ENCODE measurements around the gene ABCC2. TPM values are rescaled to one million over a fixed set of nuclear protein-coding genes. Genes with fewer than 3 reads are reported as not detected.
"Not testable (repeated sequence)": the region's sequence is repeated elsewhere in the genome, so short reads cannot be mapped to it uniquely, and the experiment has no call there.

The ABCC2 gene
- total RNA-seq, 1 experiment from 2014 or later = 0.80 TPM

DNA sequence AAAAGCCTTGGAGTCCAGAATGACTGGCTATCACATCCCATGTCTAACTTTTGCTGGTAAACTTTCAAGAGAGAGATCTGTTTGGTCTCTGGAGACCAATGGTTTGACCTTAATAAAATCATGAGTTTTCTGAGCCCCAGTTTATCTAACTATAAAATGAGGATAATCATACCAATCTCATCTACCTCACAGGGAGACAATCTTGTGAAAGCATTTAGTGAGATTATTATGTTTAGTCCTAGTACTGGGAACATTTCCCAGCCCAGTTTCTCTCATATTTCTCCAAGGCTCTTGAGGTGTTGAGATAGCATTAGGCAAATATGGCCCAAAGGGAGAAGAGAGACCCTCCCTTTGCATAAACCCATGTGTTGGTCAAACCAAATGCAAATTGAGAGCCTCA, 25.8 kb downstream of the ABCC2 start:
- no peak for DNase-seq (ENCODE audit: low read depth)

DNA sequence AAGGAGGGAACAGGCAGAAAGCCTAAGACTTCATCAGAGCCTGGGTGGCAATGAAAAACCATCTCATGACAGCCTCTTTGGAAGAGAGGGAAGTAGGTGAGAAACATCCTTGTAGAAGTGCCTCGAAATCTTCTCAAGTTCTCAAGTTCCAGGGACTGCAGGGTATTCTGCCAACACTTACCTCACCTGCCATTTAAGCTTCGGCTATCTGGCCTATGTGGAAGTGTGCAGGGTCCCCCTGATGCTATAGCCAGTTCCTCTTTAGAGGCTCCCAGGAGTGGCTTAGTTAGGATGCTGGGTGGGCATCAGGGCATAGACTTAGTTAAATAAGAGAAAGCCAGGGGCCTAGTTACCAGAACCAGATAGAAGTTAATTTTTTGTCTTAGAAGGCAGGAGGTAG, 27.0 kb downstream of the ABCC2 start:
- no peak for DNase-seq (ENCODE audit: low read depth)

DNA sequence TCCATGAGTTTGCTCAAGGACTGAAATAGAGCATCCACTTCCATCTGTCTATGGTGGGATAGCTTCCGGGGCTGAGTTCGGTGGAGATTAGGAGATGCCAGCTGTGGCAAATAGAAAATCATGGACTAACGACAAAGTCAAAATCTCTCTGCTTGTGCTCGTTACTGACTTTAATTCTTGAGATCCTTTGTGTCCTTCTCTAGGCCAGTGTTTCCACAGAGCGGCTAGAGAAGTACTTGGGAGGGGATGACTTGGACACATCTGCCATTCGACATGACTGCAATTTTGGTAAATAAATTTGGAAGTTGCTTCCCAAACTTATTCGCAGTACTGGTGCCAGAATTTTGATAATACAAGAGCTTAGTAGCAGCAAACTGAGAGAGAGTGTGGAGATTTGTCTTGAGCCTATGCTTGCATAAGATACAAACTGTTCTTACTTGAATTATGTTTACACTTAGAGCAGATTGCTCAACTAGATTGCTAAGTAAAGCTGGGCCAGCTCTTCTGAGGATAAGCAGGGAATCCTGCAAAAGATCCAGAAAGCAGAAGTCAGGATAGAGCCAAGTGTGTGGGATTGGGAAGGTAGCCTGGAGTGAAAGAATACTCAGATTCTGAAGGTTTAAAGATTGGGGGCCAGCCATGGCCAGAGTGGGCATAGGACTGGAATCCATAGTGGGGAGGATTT, 27.6 kb downstream of the ABCC2 start:
- DNase-seq (ENCODE audit: low read depth) = no peak

DNA sequence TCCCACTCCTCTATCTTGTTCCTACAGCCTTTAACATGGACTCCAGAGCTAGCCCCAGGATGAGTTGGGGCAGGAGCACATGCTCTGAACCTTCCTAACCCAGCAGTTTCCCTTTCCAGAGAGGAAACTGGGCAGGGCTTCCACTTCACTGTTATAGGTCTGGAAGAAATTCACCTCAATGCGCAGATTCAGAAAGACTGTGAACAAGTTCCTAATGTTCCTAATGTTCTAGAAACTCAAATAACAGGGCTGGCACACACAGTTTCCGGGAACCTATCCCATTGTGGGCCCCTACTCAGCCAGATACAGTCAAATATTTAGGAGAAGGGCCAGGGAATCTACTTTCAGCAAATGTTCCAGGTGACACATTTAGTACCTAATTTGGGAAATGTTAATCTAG, 29.7 kb downstream of the ABCC2 start:
- no peak for DNase-seq (ENCODE audit: low read depth)

DNA sequence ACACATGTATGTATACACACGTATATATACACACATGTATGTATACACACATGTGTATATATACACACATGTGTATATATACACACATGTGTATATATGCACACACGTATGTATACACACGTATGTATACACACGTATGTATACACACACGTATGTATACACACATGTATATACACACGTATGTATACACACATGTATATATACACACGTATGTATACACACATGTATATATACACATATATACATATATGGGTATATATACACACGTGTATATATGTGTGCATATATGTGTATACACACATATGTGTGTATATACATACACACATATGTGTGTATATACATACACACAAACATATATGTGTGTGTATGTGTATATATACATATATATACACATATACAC, 31.7 kb downstream of the ABCC2 start:
- DNase-seq (ENCODE audit: low read depth) = no peak

DNA sequence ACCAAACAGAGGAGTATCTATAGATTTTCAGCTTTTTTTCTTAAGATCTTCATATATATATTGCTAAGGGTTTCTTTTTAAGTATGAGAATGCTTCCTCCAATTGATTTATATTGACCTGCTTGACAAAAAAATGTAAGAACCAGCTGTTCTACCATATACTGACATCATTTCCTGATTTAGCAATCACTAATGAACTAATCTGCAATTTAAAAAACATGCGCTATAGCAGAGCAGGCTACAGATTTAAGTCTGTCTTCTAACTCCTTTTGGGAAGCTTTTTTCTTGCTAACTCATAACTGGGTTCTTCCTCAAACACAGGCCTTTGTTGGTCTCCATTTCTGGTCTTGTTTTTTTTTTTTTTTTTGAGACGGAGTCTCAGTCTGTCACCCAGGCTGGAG, 33.2 kb downstream of the ABCC2 start:
- no peak for DNase-seq (ENCODE audit: low read depth)

DNA sequence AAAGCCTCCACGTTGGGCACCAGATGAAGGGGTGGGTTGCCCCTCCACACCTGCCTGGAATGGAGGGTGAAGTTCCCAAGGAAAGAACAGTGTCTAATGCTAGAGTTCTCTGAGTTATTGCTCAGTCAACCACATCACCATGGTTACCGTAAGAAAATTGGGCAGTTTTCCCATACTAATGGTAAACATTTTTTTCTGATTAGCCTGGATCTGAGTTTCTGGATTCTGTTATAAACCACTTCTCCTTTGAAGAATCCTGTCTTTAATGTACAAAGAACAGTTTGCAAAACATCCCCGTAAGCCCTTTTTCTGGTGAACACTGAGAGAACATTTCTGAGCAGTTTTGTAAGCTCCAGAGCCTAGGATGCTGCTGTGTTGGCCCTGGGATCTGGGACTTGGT, 45.5 kb downstream of the ABCC2 start:
- DNase-seq (ENCODE audit: low read depth) = no peak

DNA sequence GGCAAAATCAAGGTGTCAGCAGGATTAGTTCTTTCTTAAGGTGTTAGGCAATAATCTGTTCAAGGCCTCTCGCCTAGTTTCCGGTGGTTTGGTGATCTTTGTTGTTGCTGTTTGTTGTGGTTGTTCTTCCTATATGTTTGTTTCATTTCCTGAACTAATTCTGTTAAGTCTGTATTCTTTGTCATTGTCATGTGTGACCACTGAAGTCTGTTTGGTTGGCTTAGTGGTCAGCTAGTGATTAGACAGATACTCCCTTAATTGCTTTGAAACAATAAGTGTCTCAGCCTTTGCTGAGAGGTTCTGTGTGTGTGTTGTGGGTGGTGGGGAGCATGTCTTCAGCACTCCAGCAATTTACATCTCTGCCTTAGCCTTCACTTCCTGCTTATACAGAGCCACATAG, 46.0 kb downstream of the ABCC2 start:
- no peak for DNase-seq (ENCODE audit: low read depth)

DNA sequence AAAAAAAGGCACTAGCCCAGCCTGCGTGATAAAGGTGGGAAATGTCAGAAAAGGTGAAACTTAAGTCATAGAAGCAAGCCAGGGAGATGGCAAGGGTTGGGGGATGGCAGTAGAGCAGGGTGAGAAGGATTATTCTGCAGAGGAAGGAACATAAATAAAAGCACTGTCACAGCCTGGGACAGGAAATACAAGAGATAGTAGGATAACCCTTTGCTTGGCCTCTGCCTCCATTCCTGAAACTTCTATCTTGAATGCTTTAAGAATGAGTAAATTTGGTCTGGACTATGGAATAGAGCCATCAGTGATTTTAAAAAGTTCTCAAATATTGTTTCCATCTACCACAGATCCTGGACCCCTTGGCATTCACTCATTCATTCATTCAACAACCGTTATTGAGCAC, 50.0 kb downstream of the ABCC2 start:
- no peak for DNase-seq (ENCODE audit: low read depth)

DNA sequence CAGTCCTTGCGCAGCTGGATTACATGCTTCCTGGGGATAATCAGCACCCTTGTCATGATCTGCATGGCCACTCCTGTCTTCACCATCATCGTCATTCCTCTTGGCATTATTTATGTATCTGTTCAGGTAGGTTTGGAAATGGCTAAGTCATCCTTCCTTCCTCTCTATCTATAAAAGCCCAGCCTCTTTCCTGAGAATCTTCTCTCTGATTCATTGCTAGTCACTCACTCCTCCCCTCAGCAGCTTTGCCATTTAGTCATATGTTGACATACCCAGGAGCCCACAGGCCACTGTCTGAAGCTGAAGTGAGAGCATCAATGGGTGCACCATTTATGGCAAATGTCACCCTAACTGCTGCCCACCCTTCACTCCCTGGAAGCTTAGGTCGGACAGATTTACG, 52.0 kb downstream of the ABCC2 start:
- DNase-seq (ENCODE audit: low read depth) = peak; percentile 65

DNA sequence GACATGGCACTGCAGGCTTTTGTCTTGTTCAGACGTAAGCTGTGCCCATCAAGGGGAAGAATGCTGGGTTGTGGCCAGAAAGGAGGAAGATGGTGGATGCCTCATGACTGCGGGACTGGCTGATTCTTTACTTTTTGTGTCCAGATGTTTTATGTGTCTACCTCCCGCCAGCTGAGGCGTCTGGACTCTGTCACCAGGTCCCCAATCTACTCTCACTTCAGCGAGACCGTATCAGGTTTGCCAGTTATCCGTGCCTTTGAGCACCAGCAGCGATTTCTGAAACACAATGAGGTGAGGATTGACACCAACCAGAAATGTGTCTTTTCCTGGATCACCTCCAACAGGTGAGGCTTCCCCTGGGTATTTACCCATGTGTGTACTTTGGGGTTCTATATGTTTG, 53.5 kb downstream of the ABCC2 start:
- DNase-seq (ENCODE audit: low read depth) = no peak

DNA sequence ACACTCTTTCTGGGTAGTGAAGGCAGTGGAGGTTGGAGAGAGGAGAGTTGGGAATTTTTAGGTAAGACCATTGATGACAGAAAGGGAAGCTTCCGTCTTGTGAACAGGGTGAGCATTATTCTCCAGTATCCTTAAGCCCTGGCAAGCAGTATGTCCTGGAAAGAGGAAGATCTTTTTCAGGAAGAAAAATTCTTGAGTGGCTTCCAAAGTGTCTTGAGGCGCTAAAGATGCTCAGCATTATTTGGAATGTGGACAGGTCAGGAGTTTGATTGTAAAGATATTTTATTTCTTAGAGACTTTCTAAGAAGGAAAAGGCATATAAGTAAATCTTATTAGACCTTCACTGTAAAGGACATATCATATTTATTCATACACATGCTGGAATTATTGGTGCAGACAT, 54.3 kb downstream of the ABCC2 start:
- DNase-seq (ENCODE audit: low read depth) = no peak

DNA sequence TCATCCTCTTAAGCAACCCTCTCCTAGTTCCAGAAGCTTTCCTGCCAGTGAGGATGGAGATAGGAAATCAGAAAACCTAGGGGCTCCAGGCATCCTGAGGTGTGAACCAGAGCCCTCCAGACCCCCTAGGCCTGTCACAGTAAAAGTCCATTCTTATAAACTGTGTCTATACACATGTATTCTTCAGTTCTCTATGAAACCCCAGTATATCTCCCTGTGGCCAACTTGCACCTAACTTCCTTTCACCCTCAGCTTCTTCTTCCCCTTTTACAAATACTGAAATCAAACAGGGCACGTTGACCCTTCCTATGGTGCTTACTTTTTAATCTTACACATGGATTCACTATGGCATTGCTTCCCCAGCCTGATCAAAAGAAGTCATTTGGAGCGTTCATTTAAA, 58.4 kb downstream of the ABCC2 start:
- DNase-seq (ENCODE audit: low read depth) = not testable (repeated sequence)

DNA sequence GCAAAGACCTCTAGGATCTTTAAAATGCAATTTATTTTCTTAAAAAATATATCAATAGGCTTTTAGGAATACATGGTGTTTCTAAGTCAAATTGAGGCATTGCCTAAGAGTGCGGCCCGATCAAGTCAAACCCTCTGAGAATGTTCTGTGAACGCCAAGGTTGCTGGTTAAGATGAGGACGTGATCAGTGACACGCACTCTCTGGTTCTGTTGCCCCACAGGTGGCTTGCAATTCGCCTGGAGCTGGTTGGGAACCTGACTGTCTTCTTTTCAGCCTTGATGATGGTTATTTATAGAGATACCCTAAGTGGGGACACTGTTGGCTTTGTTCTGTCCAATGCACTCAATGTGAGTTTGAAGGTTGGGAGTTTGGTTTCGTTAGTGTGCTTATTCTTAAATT, 59.3 kb downstream of the ABCC2 start:
- no peak for DNase-seq (ENCODE audit: low read depth)

DNA sequence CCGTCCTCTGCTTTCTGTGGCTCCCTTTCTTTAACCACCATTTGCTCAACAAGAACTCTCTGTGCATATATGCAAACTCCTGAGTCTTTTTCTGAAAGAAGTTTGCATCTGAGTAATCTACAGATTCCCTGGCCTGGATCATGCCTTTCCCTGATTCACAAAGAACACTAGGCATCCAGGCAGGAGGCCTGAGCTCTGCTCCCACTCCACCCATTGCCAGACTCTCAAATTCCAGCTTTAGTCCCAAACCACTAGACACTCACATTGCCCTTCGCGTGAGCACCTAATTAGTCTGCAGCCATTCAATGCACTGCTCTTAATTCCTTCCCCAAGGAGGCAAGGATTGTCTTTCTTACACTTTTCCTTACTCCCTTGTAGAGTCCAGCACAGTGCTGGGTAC, 60.9 kb downstream of the ABCC2 start:
- DNase-seq (ENCODE audit: low read depth) = no peak

DNA sequence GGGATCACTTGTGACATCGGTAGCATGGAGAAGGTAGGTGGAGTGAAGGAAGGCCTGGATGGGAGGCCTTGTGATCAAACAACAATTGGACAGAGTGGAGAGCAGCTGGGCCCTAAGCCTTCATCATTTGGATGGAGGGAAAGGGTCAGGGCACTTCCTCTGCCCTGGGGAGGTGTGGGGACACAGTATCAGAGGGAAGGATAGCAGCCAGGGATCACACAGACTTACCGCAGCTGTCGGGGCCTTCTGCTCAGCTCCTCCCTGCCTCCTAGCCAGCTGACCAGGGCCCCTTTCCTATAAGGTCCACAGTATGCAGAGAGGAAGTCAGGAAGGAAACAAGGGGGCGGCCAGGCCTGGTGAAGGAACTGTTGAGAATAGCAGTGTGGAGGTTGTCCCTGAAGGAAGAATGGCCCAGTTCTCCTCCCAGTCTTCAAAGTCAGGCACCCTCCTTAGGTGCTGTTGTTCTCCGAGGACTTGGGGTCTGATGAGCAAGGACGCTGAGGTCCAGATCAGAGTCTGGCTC, 62.1 kb downstream of the ABCC2 start:
- no peak for DNase-seq (ENCODE audit: low read depth)

DNA sequence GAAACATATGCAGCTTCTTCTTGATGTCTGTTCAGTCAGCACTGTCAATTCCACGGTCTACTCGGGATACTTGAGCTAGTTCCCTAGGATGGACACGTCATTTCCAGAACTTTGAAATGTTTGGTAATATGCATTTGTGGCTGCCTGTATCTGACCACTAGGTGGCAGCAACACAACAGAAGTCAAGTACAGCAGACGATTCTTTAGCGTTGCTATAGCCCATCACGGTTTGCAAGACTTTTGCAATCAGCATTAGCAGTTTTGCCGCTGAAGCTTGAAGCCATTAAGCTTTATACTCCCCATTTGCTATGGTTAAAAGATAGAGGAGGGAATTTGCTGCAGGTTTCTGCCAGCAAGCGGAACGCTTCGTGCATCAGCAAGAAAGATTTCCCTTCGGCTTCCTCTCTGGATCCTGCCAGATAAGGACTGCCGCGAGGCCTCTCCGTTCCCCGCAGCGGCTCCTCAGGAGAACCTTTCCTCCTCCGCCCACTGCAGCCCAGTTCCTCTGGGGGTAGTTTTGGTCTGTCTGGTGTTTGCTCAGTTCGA, 63.5 kb downstream of the ABCC2 start:
- DNase-seq (ENCODE audit: low read depth) = peak; percentile 81

DNA sequence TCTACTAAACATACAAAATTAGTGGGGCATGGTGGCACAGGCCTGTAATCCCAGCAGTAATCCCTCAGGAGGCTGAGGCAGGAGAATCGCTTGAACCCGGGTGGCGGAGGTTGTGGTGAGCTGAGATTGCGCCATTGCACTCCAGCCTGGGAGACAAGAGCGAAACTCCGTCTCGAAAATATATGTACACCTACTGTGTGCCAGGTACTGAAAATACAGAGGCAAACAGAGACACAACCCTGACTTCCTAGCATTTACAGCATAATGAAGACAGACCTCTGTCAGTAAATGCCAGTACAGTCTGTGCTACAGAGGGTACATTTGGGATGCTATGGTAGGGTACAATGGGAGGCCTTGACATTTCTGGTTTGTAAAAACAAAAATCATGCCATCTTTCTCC, 66.6 kb downstream of the ABCC2 start:
- DNase-seq (ENCODE audit: low read depth) = no peak

DNA sequence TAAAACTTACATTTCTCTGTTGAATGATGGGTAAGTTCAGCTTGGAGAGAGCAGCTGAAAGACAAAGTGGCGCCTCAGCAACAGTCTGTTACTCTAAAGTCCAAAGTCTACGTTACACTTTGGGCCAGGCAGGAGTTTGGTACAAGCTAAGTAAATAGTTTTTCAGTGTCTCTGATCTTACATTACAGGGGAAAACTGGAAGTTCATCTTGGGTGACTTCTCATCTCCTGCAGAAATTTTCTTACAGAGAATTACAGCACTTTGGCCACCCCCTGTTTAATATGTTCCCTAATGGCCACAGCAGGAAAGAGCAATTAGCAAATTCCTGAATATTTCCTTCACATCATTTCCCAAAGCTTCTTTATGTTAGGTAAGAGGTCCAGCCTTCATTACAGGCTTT, 67.1 kb downstream of the ABCC2 start:
- DNase-seq (ENCODE audit: low read depth) = no peak

DNA sequence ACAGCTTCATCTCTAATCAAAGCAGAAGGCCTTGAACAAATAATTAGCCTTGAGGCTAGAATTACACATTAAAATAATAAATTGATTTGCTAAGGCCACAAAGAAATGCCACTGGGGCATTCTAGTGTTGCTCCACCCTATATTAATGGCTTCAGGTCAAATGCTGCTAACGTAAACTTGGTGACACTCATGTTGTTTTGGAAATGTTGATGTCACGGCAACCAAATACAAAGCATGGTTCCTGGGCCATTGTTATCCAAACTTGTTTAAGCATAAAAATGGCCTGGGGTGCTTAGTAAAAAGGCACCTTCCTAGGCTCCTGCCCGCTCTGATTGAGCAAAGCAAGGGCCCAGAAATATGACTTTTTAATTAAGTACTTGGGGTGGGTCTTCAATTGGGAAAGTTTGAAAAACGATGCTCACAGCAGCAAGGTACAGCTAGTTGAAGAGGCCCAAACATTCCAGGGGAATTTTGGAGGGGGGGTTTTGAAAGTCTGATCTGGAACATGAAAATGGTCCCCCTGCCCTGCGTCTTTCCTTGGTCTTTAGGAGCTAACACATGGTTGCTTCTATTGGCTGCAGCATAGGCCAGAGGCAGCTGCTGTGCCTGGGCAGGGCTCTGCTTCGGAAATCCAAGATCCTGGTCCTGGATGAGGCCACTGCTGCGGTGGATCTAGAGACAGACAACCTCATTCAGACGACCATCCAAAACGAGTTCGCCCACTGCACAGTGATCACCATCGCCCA, 67.8 kb downstream of the ABCC2 start:
- no peak for DNase-seq (ENCODE audit: low read depth)

DNA sequence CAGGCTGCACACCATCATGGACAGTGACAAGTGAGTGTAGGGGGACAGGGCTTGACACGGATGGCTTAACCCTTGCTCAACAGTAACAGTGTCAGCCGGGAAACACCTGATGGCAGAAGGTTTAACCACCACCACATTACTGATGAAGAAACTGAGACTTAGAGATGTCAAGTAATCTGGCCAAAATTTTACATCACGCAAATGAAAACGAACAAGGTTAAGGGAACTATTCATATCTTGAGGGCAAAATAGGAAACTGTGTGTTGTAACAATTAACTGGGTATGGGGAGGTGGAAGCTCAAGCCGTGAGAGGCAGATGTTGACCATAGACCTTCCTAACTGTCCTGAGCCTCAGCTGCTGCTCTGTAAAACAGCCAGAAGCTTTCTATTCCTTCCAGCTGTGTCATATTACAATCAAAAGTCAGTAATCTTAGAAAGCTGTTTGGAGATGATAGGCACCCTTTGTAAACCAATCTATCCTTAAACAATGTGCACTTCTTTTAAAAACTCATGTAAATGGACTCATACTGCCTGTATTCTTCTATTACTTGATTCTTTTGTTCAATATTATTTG, 68.4 kb downstream of the ABCC2 start:
- DNase-seq (ENCODE audit: low read depth) = no peak

DNA sequence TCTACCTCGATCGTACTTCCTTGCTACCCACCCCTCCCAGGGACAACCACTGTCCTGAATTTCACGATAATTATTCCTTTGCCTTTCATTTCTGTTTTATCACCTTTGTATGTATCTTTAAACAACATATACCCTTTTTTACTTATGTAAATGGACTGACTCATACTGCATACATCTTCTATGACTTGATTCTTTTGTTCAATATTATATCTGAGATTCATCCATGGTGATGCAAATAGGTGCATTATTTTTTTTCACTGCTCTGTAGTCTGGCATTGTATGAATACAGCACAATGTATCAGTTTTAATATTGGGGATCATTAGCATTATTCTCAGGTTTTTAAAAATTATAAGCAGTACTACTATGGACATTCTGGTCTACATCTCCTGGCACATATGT, 69.4 kb downstream of the ABCC2 start:
- DNase-seq (ENCODE audit: low read depth) = no peak
